HG02981 (cell line): ENCODE measurements around the gene SRR.

Source experiments
- ATAC-seq: cut with Tn5 transposase; IDR thresholded peaks from one replicate; pipeline ENCODE4 v1.9.1; 2021; ENCODE audit warnings: mild to moderate bottlenecking, moderate library complexity; ENCODE audit not compliant: unreplicated experiment

Gene SRR

GRCh38 chr17:2369551-2370210 is 65.9 kb downstream of the SRR start:
- no peak for ATAC-seq

GRCh38 chr17:2370211-2370589 is 66.5 kb downstream of the SRR start:
- no peak for ATAC-seq

GRCh38 chr17:2371183-2372130 is 67.7 kb downstream of the SRR start:
- ATAC-seq, result no peak

- ATAC-seq, result no peak
These were observed 68.4 kb downstream of the SRR start for GRCh38 chr17:2372180-2372579.

- ATAC-seq, result no peak
These were observed 68.9 kb downstream of the SRR start for GRCh38 chr17:2372681-2373080.

- ATAC-seq, result no peak
These were observed 69.4 kb downstream of the SRR start for GRCh38 chr17:2373179-2373578.
